ENCODE results near the gene TSG101. TPM values are rescaled to one million over a fixed set of nuclear protein-coding genes. Genes with fewer than 3 reads are reported as not detected.

TSG101 gene
- total RNA-seq, 1 experiment from 2014 or later = 79.1 TPM

DNA sequence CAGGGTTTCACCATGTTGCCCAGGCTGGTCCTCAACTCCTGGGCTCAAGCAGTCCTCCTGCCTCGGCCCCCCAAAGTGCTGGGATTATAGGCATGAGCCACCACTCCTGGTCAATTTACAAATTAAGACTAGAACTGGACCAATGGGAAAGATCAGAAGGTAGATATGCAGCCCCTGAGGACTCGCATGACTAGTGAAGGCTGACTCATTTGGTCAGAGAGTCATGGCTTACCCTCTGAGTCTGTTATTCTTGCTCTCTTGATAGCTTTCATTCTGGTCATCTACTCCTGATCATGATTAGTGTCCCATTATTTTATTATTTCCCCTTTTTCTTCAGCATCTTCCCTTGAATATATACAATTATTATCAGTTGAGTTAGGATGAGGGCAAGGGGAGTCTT lies 73.8 kb downstream of the TSG101 start:
- peaks cover 5% of the 10 kb centered on the region; the same call in 1 of the 2 replicates for H3K4me1 ChIP-seq (ENCODE audit: control insufficient read depth, insufficient read depth, low read length)
- DNase-seq (ENCODE audit: low read depth, low spot score) (no peak), ATAC-seq (no peak)
- TF ChIP-seq TCF7L2 (IDR thresholded peaks at IDR 0.05; ENCODE audit: low read depth, low read length) = no peak
- TF ChIP-seq, protein P1, sequence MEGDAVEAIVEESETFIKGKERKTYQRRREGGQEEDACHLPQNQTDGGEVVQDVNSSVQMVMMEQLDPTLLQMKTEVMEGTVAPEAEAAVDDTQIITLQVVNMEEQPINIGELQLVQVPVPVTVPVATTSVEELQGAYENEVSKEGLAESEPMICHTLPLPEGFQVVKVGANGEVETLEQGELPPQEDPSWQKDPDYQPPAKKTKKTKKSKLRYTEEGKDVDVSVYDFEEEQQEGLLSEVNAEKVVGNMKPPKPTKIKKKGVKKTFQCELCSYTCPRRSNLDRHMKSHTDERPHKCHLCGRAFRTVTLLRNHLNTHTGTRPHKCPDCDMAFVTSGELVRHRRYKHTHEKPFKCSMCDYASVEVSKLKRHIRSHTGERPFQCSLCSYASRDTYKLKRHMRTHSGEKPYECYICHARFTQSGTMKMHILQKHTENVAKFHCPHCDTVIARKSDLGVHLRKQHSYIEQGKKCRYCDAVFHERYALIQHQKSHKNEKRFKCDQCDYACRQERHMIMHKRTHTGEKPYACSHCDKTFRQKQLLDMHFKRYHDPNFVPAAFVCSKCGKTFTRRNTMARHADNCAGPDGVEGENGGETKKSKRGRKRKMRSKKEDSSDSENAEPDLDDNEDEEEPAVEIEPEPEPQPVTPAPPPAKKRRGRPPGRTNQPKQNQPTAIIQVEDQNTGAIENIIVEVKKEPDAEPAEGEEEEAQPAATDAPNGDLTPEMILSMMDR (IDR thresholded peaks at IDR 0.05) = no peak
- no peak for TF ChIP-seq POLR2AphosphoS5 (IDR thresholded peaks at IDR 0.05; ENCODE audit: low read depth, low read length)
- TF ChIP-seq, protein P2, sequence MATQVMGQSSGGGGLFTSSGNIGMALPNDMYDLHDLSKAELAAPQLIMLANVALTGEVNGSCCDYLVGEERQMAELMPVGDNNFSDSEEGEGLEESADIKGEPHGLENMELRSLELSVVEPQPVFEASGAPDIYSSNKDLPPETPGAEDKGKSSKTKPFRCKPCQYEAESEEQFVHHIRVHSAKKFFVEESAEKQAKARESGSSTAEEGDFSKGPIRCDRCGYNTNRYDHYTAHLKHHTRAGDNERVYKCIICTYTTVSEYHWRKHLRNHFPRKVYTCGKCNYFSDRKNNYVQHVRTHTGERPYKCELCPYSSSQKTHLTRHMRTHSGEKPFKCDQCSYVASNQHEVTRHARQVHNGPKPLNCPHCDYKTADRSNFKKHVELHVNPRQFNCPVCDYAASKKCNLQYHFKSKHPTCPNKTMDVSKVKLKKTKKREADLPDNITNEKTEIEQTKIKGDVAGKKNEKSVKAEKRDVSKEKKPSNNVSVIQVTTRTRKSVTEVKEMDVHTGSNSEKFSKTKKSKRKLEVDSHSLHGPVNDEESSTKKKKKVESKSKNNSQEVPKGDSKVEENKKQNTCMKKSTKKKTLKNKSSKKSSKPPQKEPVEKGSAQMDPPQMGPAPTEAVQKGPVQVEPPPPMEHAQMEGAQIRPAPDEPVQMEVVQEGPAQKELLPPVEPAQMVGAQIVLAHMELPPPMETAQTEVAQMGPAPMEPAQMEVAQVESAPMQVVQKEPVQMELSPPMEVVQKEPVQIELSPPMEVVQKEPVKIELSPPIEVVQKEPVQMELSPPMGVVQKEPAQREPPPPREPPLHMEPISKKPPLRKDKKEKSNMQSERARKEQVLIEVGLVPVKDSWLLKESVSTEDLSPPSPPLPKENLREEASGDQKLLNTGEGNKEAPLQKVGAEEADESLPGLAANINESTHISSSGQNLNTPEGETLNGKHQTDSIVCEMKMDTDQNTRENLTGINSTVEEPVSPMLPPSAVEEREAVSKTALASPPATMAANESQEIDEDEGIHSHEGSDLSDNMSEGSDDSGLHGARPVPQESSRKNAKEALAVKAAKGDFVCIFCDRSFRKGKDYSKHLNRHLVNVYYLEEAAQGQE (IDR thresholded peaks at IDR 0.05; ENCODE audit: insufficient read depth in 1 of 2, low read depth in 2 of 2, low read length in 1 of 2) = no peak
- TF ChIP-seq SIN3A (IDR thresholded peaks at IDR 0.05; ENCODE audit: borderline replicate concordance, insufficient read depth, low read depth, low read length) = no peak
- ChIA-PET POLR2A (no interaction called here), CTCF (no interaction called here)
- no peaks in the 10 kb centered on the region for H3K36me3 ChIP-seq (ENCODE audit: control insufficient read depth, insufficient read depth, low read length)
- intact Hi-C loops (cut with micrococcal nuclease; ENCODE audit: unreplicated experiment) = no loop called here
- no peak overlapping the region for H3K4me3 ChIP-seq (ENCODE audit: low read depth in 2 of 2, low read length in 2 of 2)
- BruUV-seq (replicated peaks) = no TSS peak
- H3K27ac ChIP-seq (ENCODE audit: low read length) = no peak overlapping the region
- H3K9me3 ChIP-seq (ENCODE audit: control insufficient read depth, insufficient read depth, low read depth, low read length) = no peaks in the 10 kb centered on the region
- H3K27me3 ChIP-seq (ENCODE audit: control insufficient read depth, insufficient read depth, low read length) = no peaks in the 10 kb centered on the region
- in situ Hi-C loops (cut with HindIII; ENCODE audit: low pct_unique_long_range_greater_than_20kb, low sequenced_read_pairs) = no loop called here

DNA sequence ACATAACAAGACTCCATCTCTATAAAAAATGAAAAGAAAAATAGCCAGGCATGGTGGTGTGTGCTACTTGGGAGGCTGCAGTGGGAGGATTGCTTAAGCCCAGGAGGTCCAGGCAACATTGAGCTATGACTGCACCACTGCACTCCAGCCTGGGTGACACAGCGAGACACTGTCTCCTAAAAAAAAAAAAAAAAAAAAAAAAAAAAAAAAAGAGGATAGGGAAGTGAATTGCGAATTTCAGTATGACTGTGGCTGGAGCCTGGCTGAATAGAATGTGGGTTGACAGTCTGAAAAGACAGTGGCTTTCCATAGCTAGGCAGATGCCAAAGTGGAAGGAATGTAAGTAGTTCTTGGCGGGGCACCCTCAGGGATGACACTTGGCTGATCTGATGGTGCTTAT lies 77.5 kb downstream of the TSG101 start:
- no peaks in the 10 kb centered on the region for H3K9me3 ChIP-seq (ENCODE audit: control insufficient read depth, insufficient read depth, low read depth, low read length)
- TF ChIP-seq, protein P1 (IDR thresholded peaks at IDR 0.05) = no peak
- TF ChIP-seq POLR2AphosphoS5 (IDR thresholded peaks at IDR 0.05; ENCODE audit: low read depth, low read length) = no peak
- no peak for TF ChIP-seq SIN3A (IDR thresholded peaks at IDR 0.05; ENCODE audit: borderline replicate concordance, insufficient read depth, low read depth, low read length)
- TF ChIP-seq, protein P2 (IDR thresholded peaks at IDR 0.05; ENCODE audit: insufficient read depth in 1 of 2, low read depth in 2 of 2, low read length in 1 of 2) = no peak
- TF ChIP-seq TCF7L2 (IDR thresholded peaks at IDR 0.05; ENCODE audit: low read depth, low read length) = no peak
- BruUV-seq (replicated peaks) = no TSS peak
- no peak overlapping the region for H3K27ac ChIP-seq (ENCODE audit: low read length)
- ChIA-PET CTCF (no interaction called here), POLR2A (no interaction called here)
- H3K27me3 ChIP-seq (ENCODE audit: control insufficient read depth, insufficient read depth, low read length) = no peaks in the 10 kb centered on the region
- in situ Hi-C loops (cut with HindIII; ENCODE audit: low pct_unique_long_range_greater_than_20kb, low sequenced_read_pairs) (no loop called here), intact Hi-C loops (cut with micrococcal nuclease; ENCODE audit: unreplicated experiment) (no loop called here)
- no peak overlapping the region for H3K4me3 ChIP-seq (ENCODE audit: low read depth in 2 of 2, low read length in 2 of 2)
- H3K4me1 ChIP-seq (ENCODE audit: control insufficient read depth, insufficient read depth, low read length) = no peaks in the 10 kb centered on the region
- no peak for ATAC-seq
- H3K36me3 ChIP-seq (ENCODE audit: control insufficient read depth, insufficient read depth, low read length) = no peaks in the 10 kb centered on the region
- DNase-seq (ENCODE audit: low read depth, low spot score) = no peak

All from Panc1 (cell line).